IMR-90 (cell line): Measurements from ENCODE around the gene TIPARP. TPM values are rescaled to one million over a fixed set of nuclear protein-coding genes. Genes with fewer than 3 reads are reported as not detected.
"Not testable (repeated sequence)": the region's sequence is repeated elsewhere in the genome, so short reads cannot be mapped to it uniquely, and the experiment has no call there.

Experiments used
- ATAC-seq: fragments of 200-7000 bp; cut with Tn5 transposase; 2 replicates; pipeline ENCODE4 v1.9.1; 2020; ENCODE audit warnings: low read depth, mild to moderate bottlenecking, moderate library complexity
- BruUV-seq: library from RNA; stranded (reverse); fragments of 400-500 nt; replicated peaks from 2 replicates; lab custom pipeline; 2021; lab: Mats Ljungman, UMichigan
- CTCF ChIA-PET: fragments of 300-600 bp; formaldehyde crosslinking; extraction: SDS; loops from one replicate; lab custom pipeline; 2021; ENCODE audit warnings: antibody characterized with exemption; lab: Yijun Ruan, JAX
- POLR2A ChIA-PET: fragments of 300-600 bp; sonication (Branson Sonifier 250); formaldehyde crosslinking; loops from one replicate; lab custom pipeline; 2022; ENCODE audit warnings: antibody characterized with exemption; ENCODE audit not compliant: unreplicated experiment; lab: Charles Lee
- DNase-seq: peaks from one replicate; pipeline ENCODE4 v3.0.0; 2013
- H2AFZ ChIP-seq: replicated peaks from 2 replicates; pipeline ENCODE3; 2013; ENCODE audit warnings: low read length, mild to moderate bottlenecking; ENCODE audit not compliant: poor library complexity
- H2AK5ac ChIP-seq: 2 replicates; pipeline ENCODE4 v1.6.1; 2013; ENCODE audit warnings: low read depth, low read length, inconsistent platforms
- H2AK9ac ChIP-seq: replicated peaks from 2 replicates; pipeline ENCODE3; 2013; ENCODE audit warnings: mild to moderate bottlenecking, low read depth, low read length, moderate library complexity; ENCODE audit not compliant: poor library complexity
- H2BK120ac ChIP-seq: 2 replicates; pipeline ENCODE4 v1.6.1; 2013; ENCODE audit warnings: low read depth, low read length, inconsistent platforms
- H2BK15ac ChIP-seq: 3 replicates; pipeline ENCODE4 v1.6.1; 2013; ENCODE audit warnings: low read depth, low read length, inconsistent platforms
- H2BK20ac ChIP-seq: 2 replicates; pipeline ENCODE4 v1.6.1; 2013; ENCODE audit warnings: low read depth, mild to moderate bottlenecking, inconsistent platforms, low read length, moderate library complexity
- H2BK5ac ChIP-seq: 2 replicates; pipeline ENCODE4 v1.6.1; 2013; ENCODE audit warnings: mild to moderate bottlenecking, low read depth, low read length, inconsistent platforms; ENCODE audit not compliant: poor library complexity, severe bottlenecking
- H3K14ac ChIP-seq: replicated peaks from 2 replicates; pipeline ENCODE4 v1.6.1; 2013; ENCODE audit warnings: low read depth, low read length, inconsistent platforms
- H3K18ac ChIP-seq: 2 replicates; pipeline ENCODE4 v1.6.1; 2013; ENCODE audit warnings: low read depth, low read length, control low read depth
- H3K23ac ChIP-seq: 2 replicates; pipeline ENCODE4 v1.6.1; 2013; ENCODE audit warnings: low read depth, low read length, inconsistent platforms
- H3K27ac ChIP-seq: 2 replicates; pipeline ENCODE4 v1.5.1; 2013; ENCODE audit warnings: mild to moderate bottlenecking, control low read depth, low read length; ENCODE audit not compliant: insufficient read depth
- H3K27me3 ChIP-seq: 2 replicates; pipeline ENCODE4 v1.6.1; 2013; ENCODE audit warnings: low read length; ENCODE audit not compliant: control insufficient read depth, insufficient read depth
- H3K36me3 ChIP-seq: 2 replicates; pipeline ENCODE4 v1.6.1; 2013; ENCODE audit warnings: low read length, mixed read lengths; ENCODE audit not compliant: control insufficient read depth, insufficient read depth
- H3K4ac ChIP-seq: 2 replicates; pipeline ENCODE4 v1.6.1; 2013; ENCODE audit warnings: low read depth, low read length, inconsistent platforms
- H3K4me1 ChIP-seq: 2 replicates; pipeline ENCODE4 v1.6.1; 2013; ENCODE audit warnings: low read length, mixed read lengths; ENCODE audit not compliant: control insufficient read depth, insufficient read depth
- H3K4me2 ChIP-seq: 2 replicates; pipeline ENCODE4 v1.6.1; 2013; ENCODE audit warnings: low read depth, mild to moderate bottlenecking, control low read depth, low read length, moderate library complexity
- H3K4me3 ChIP-seq: 2 replicates; pipeline ENCODE4 v1.5.1; 2013; ENCODE audit warnings: low read depth, mild to moderate bottlenecking, control low read depth, low read length, moderate library complexity; ENCODE audit not compliant: insufficient read depth
- H3K56ac ChIP-seq: 2 replicates; pipeline ENCODE4 v1.6.1; 2013; ENCODE audit warnings: low read length, inconsistent platforms; ENCODE audit not compliant: insufficient read depth; ENCODE audit errors: extremely low read depth
- H3K79me1 ChIP-seq, 2 experiments: 2 replicates each; pipeline ENCODE4 v1.6.1; 2013; ENCODE audit warnings: low read length in 2 of 2, inconsistent platforms in 1 of 2, low read depth in 1 of 2
- H3K9ac ChIP-seq: 2 replicates; pipeline ENCODE4 v1.6.1; 2013; ENCODE audit warnings: low read depth, low read length, control low read depth
- H3K9me1 ChIP-seq: 2 replicates; pipeline ENCODE4 v1.6.1; 2013; ENCODE audit warnings: low read length, inconsistent platforms; ENCODE audit not compliant: insufficient read depth
- H3K9me3 ChIP-seq: 2 replicates; pipeline ENCODE4 v1.6.1; 2013; ENCODE audit warnings: low read length; ENCODE audit not compliant: control insufficient read depth, insufficient read depth
- H4K20me1 ChIP-seq: 2 replicates; pipeline ENCODE4 v1.6.1; 2013; ENCODE audit warnings: low read length, inconsistent platforms; ENCODE audit not compliant: insufficient read depth
- H4K5ac ChIP-seq: 2 replicates; pipeline ENCODE4 v1.6.1; 2013; ENCODE audit warnings: mild to moderate bottlenecking, low read depth, low read length, control low read depth
- H4K8ac ChIP-seq, 2 experiments: 2 replicates each; pipeline ENCODE4 v1.6.1; 2013; ENCODE audit warnings: low read depth in 2 of 2, low read length in 2 of 2, control low read depth in 1 of 2, inconsistent platforms in 1 of 2
- H4K91ac ChIP-seq: 2 replicates; pipeline ENCODE4 v1.6.1; 2013; ENCODE audit warnings: low read depth, low read length, inconsistent platforms; ENCODE audit not compliant: insufficient read depth
- whole genome bisulfite sequencing, 2 experiments: methylation state at CpG; one replicate each; pipeline versions ENCODE4 v1.1.5 to v1.1.7; 2013; ENCODE audit warnings: missing lambda C conversion rate in 2 of 2; ENCODE audit not compliant: insufficient read length in 1 of 2; ENCODE audit errors: extremely low coverage in 2 of 2; 5-methylcytosine and 5-hydroxymethylcytosine counted together
- dilution Hi-C: fragments of 300-500 bp; cut with HindIII; formaldehyde crosslinking; loops from one replicate; pipeline ENCODE4 v1.14.3; 2018; ENCODE audit warnings: low sequenced_read_pairs; ENCODE audit not compliant: unreplicated experiment
- in situ Hi-C: fragments of 300-500 bp; cut with MboI; formaldehyde crosslinking; loops from 3 replicates; pipeline ENCODE4 v1.14.3; 2019; ENCODE audit warnings: low sequenced_read_pairs, inconsistent platforms, mixed read lengths
- intact Hi-C: fragments of 100-400 bp; cut with micrococcal nuclease; formaldehyde crosslinking; loops from 2 replicates; pipeline ENCODE4 v1.10.0; 2022
- polyA plus RNA-seq, 3 experiments: library from polyadenylated mRNA; depleted of rRNA; stranded (reverse); fragments of >200 nt; gene quantifications; 2 replicates each; pipeline ENCODE4 v1.2.3, GENCODE V29; 2012; ENCODE audit warnings: low replicate concordance in 1 of 3
- total RNA-seq: library from RNA; depleted of rRNA; stranded (reverse); fragments of >200 nt; gene quantifications from 2 replicates; pipeline ENCODE4 v1.2.3, GENCODE V29; 2012

TIPARP gene
- total and polyA plus RNA-seq, 2 of the 4 experiments (the other 2 are of a cell fraction) = 12.6 to 70.8 TPM

DNA sequence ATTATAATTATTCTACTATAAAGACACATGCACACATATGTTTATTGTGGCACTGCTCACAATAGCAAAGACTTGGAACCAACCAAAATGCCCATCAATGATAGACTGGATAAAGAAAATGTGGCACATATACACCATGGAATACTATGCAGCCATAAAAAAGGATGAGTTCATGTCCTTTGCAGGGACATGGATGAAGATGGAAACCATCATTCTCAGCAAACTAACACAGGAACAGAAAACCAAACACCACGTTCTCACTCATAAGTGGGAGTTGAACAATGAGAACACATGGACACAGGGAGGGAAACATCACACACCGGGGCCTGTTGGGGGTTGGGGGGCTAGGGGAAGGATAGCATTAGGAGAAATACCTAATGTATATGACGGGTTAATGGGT is 62.7 kb downstream of the TIPARP start:
- H2BK15ac ChIP-seq, H3K23ac ChIP-seq, H2AFZ ChIP-seq, H2BK20ac ChIP-seq, DNase-seq, H4K20me1 ChIP-seq, H3K9me1 ChIP-seq, in situ Hi-C loops, H2BK5ac ChIP-seq, H4K5ac ChIP-seq, H3K36me3 ChIP-seq, intact Hi-C loops, H3K9ac ChIP-seq, H2BK120ac ChIP-seq, BruUV-seq, H2AK5ac ChIP-seq, H3K79me1 ChIP-seq, H3K9me3 ChIP-seq, H3K27me3 ChIP-seq, H4K91ac ChIP-seq, H2AK9ac ChIP-seq, H3K4ac ChIP-seq, H3K27ac ChIP-seq, H3K4me1 ChIP-seq, CTCF ChIA-PET, H3K4me2 ChIP-seq, dilution Hi-C loops, ATAC-seq, H3K4me3 ChIP-seq, H4K8ac ChIP-seq, H3K14ac ChIP-seq, H3K18ac ChIP-seq, H3K56ac ChIP-seq: not testable (repeated sequence)
- WGBS, 2 experiments = no CpG with 5 or more reads among the region's 3 CpGs
- POLR2A ChIA-PET = interaction anchor here (0.6 kb wide), 1 partner anchor 183 kb away, joined by 3 read pairs; no protein-coding TSS in a partner anchor
